GM19468 (cell line): ENCODE measurements around the gene KRTAP10-8.
"Not testable (repeated sequence)": the region's sequence is repeated elsewhere in the genome, so short reads cannot be mapped to it uniquely, and the experiment has no call there.

Experiments
- ATAC-seq: cut with Tn5 transposase; IDR thresholded peaks from one replicate; pipeline ENCODE4 v1.9.1; 2021; ENCODE audit warnings: mild to moderate bottlenecking, moderate library complexity, moderate number of reproducible peaks; ENCODE audit not compliant: unreplicated experiment; ENCODE audit errors: extremely low read depth

The KRTAP10-8 gene

GRCh38 chr21:44614961-44615391 is 3.1 kb downstream of the KRTAP10-8 start:
- ATAC-seq = no peak

GRCh38 chr21:44615466-44615865 is 3.6 kb downstream of the KRTAP10-8 start:
- no peak for ATAC-seq

- ATAC-seq = no peak
These were observed 4.2 kb downstream of the KRTAP10-8 start for GRCh38 chr21:44615911-44616590.

GRCh38 chr21:44616591-44616926 is 4.7 kb downstream of the KRTAP10-8 start:
- ATAC-seq = no peak

- ATAC-seq = no peak
These were observed 5.2 kb downstream of the KRTAP10-8 start for GRCh38 chr21:44617071-44617501.

GRCh38 chr21:44618504-44618903 is 6.6 kb downstream of the KRTAP10-8 start:
- no peak for ATAC-seq

- ATAC-seq = no peak
These were observed 7.0 kb downstream of the KRTAP10-8 start for GRCh38 chr21:44618909-44619308.

- no peak for ATAC-seq
These were observed 8.0 kb downstream of the KRTAP10-8 start for GRCh38 chr21:44619886-44620285.

GRCh38 chr21:44623575-44623974 is 11.7 kb downstream of the KRTAP10-8 start:
- ATAC-seq = no peak

GRCh38 chr21:44625756-44626155 is 13.9 kb downstream of the KRTAP10-8 start:
- no peak for ATAC-seq

GRCh38 chr21:44626262-44626661 is 14.4 kb downstream of the KRTAP10-8 start:
- ATAC-seq = no peak

GRCh38 chr21:44626673-44627143 is 14.8 kb downstream of the KRTAP10-8 start, which contains the start of gene KRTAP10-9:
Gene KRTAP10-9, plus strand, starts transcription at chr21:44627093. Its CDS starts 79 bp downstream, at chr21:44627172.
- no peak for ATAC-seq

- ATAC-seq = not testable (repeated sequence)
These were observed 15.4 kb downstream of the KRTAP10-8 start for GRCh38 chr21:44627181-44627822.

GRCh38 chr21:44627831-44628233 is 16.0 kb downstream of the KRTAP10-8 start:
- ATAC-seq = not testable (repeated sequence)

- no peak for ATAC-seq
These were observed 17.0 kb downstream of the KRTAP10-8 start for GRCh38 chr21:44628707-44629391.

- ATAC-seq = no peak
These were observed 18.6 kb downstream of the KRTAP10-8 start for GRCh38 chr21:44630440-44630839.

GRCh38 chr21:44632067-44632466 is 20.2 kb downstream of the KRTAP10-8 start:
- ATAC-seq = no peak

- no peak for ATAC-seq
These were observed 24.5 kb downstream of the KRTAP10-8 start for GRCh38 chr21:44636209-44637017.

- no peak for ATAC-seq
These were observed 25.4 kb downstream of the KRTAP10-8 start, which contains the start of gene KRTAP10-10 for GRCh38 chr21:44637018-44637850. Gene KRTAP10-10, plus strand, starts transcription at chr21:44637356. Its CDS starts 62 bp downstream, at chr21:44637418.
